ENCODE results near the gene ERI3.

GRCh38 chr1:44332505-44332904, 22.6 kb downstream of the ERI3 start:
- TF ChIP-seq CTCF (IDR thresholded peaks at IDR 0.05; ENCODE audit: insufficient read depth, low read length, poor library complexity, severe bottlenecking) (no peak), EZH2phosphoT487 (conservative IDR thresholded peaks at IDR 0.05; ENCODE audit: low read length) (no peak)

Measured in SU-DHL-6 (cell line).